ENCODE data around the gene DMD. TPM values are rescaled to one million over a fixed set of nuclear protein-coding genes. Genes with fewer than 3 reads are reported as not detected.

Gene DMD
- total and polyA plus RNA-seq, 2 donors (not counting 1 experiment from before 2014, with no cell fraction given): 2.0 to 51.8 TPM

- ChIA-PET CTCF (no interaction called here), POLR2A (no interaction called here)
- H2AFZ ChIP-seq (ENCODE audit: insufficient read depth, low read depth, low read length, poor library complexity, severe bottlenecking): no peak overlapping the region
- ATAC-seq (ENCODE audit: low read depth): no peak
- Mint-ChIP-seq H3K4me3 (no peak overlapping the region), H3K4me1 (no peaks in the 10 kb centered on the region), H3K9me3 (ENCODE audit: insufficient read depth) (no peaks in the 10 kb centered on the region), H3K27me3 (no peaks in the 10 kb centered on the region), H3K27ac (no peak overlapping the region)
- no peaks in the 10 kb centered on the region for H3K9me3 ChIP-seq (ENCODE audit: control extremely low read depth in 1 of 3, control insufficient read depth in 2 of 3, insufficient read depth in 1 of 3, low read length in 2 of 3)
- H3K27me3 ChIP-seq (replicated peaks in 1 of 4; ENCODE audit: control extremely low read depth in 1 of 4, control insufficient read depth in 3 of 4, insufficient read depth in 4 of 4, low read length in 3 of 4): no peaks in the 10 kb centered on the region
- no peak for TF ChIP-seq EZH2 (IDR thresholded peaks at IDR 0.05; ENCODE audit: borderline replicate concordance, insufficient read depth, low read depth, low read length, poor library complexity, severe bottlenecking)
- no peak for TF ChIP-seq CTCF (IDR thresholded peaks at IDR 0.05)
- no peak overlapping the region for H3K9ac ChIP-seq (ENCODE audit: low read length)
- H3K4me1 ChIP-seq (ENCODE audit: control insufficient read depth in 2 of 2, insufficient read depth in 2 of 2, low read length in 2 of 2): no peaks in the 10 kb centered on the region
- no peaks in the 10 kb centered on the region for H4K20me1 ChIP-seq (ENCODE audit: control insufficient read depth, insufficient read depth, low read length, poor library complexity, severe bottlenecking)
- no peaks in the 10 kb centered on the region for H3K79me2 ChIP-seq (ENCODE audit: control insufficient read depth, insufficient read depth, low read length)
- H3K4me2 ChIP-seq (replicated peaks; ENCODE audit: low read depth, low read length, poor library complexity, severe bottlenecking): no peak overlapping the region
- H3K27ac ChIP-seq (ENCODE audit: low read length in 2 of 2): no peak overlapping the region
- no peak overlapping the region for H3K4me3 ChIP-seq (ENCODE audit: control extremely low read depth in 1 of 5, extremely low read depth in 1 of 5, insufficient read depth in 1 of 5, low read depth in 2 of 5, low read length in 4 of 5)
- no peaks in the 10 kb centered on the region for H3K36me3 ChIP-seq (replicated peaks in 1 of 2; ENCODE audit: control extremely low read depth in 1 of 2, control insufficient read depth in 1 of 2, extremely low read depth in 1 of 2, insufficient read depth in 2 of 2, low read length in 1 of 2)
- no peak for DNase-seq
- intact Hi-C loops (cut with micrococcal nuclease): no loop called here
- WGBS (ENCODE audit: insufficient coverage): no CpG with 5 or more reads among the region's 4 CpGs
Observed at GRCh38 chrX:31464306-31464915, 1746.9 kb downstream of the DMD start.

- no peak overlapping the region for H3K4me3 ChIP-seq (ENCODE audit: control extremely low read depth in 1 of 5, extremely low read depth in 1 of 5, insufficient read depth in 1 of 5, low read depth in 2 of 5, low read length in 4 of 5)
- H4K20me1 ChIP-seq (ENCODE audit: control insufficient read depth, insufficient read depth, low read length, poor library complexity, severe bottlenecking): no peaks in the 10 kb centered on the region
- H2AFZ ChIP-seq (ENCODE audit: insufficient read depth, low read depth, low read length, poor library complexity, severe bottlenecking): no peak overlapping the region
- no peaks in the 10 kb centered on the region for H3K4me1 ChIP-seq (ENCODE audit: control insufficient read depth in 2 of 2, insufficient read depth in 2 of 2, low read length in 2 of 2)
- no peaks in the 10 kb centered on the region for H3K27me3 ChIP-seq (replicated peaks in 1 of 4; ENCODE audit: control extremely low read depth in 1 of 4, control insufficient read depth in 3 of 4, insufficient read depth in 4 of 4, low read length in 3 of 4)
- POLR2A ChIA-PET: no interaction called here
- H3K9ac ChIP-seq (ENCODE audit: low read length): no peak overlapping the region
- ATAC-seq (ENCODE audit: low read depth) (no peak), DNase-seq (no peak)
- intact Hi-C loops (cut with micrococcal nuclease): no loop called here
- no peaks in the 10 kb centered on the region for H3K36me3 ChIP-seq (replicated peaks in 1 of 2; ENCODE audit: control extremely low read depth in 1 of 2, control insufficient read depth in 1 of 2, extremely low read depth in 1 of 2, insufficient read depth in 2 of 2, low read length in 1 of 2)
- Mint-ChIP-seq H3K27me3 (no peaks in the 10 kb centered on the region), H3K4me1 (no peaks in the 10 kb centered on the region), H3K27ac (no peak overlapping the region), H3K4me3 (no peak overlapping the region), H3K9me3 (ENCODE audit: insufficient read depth) (no peaks in the 10 kb centered on the region)
- H3K79me2 ChIP-seq (ENCODE audit: control insufficient read depth, insufficient read depth, low read length): no peaks in the 10 kb centered on the region
- H3K9me3 ChIP-seq (ENCODE audit: control extremely low read depth in 1 of 3, control insufficient read depth in 2 of 3, insufficient read depth in 1 of 3, low read length in 2 of 3): no peaks in the 10 kb centered on the region
- no peak overlapping the region for H3K4me2 ChIP-seq (replicated peaks; ENCODE audit: low read depth, low read length, poor library complexity, severe bottlenecking)
- CTCF ChIA-PET: no interaction called here
- no peak overlapping the region for H3K27ac ChIP-seq (ENCODE audit: low read length in 2 of 2)
- no peak for TF ChIP-seq CTCF (IDR thresholded peaks at IDR 0.05)
Observed at GRCh38 chrX:31461266-31461665, 1750.1 kb downstream of the DMD start.
